Sigmoid colon (tissue), 7 donors: Measurements from ENCODE around the gene KRT75. TPM values are rescaled to one million over a fixed set of nuclear protein-coding genes. Genes with fewer than 3 reads are reported as not detected.

Source experiments
- DNase-seq: peaks from one replicate; pipeline ENCODE4 v3.0.0-alpha.2; 2019
- H3K27ac ChIP-seq, 4 donors: fragments of 200-600 bp; sonication (generic); one replicate each; pipeline ENCODE4 v1.5.1; 2016 to 2019; ENCODE audit warnings: mild to moderate bottlenecking in 1 of 4
- H3K27me3 ChIP-seq, 3 donors: fragments of 200-600 bp; sonication (generic); one replicate each; pipeline ENCODE4 v1.5.1; 2019; ENCODE audit warnings: mild to moderate bottlenecking in 1 of 3
- H3K36me3 ChIP-seq, 4 donors: fragments of 200-600 bp; sonication (generic); one replicate each; pipeline ENCODE4 v1.5.1; 2016 to 2019
- H3K4me1 ChIP-seq, 4 donors: fragments of 200-600 bp; sonication (generic); one replicate each; pipeline ENCODE4 v1.5.1; 2017 to 2019
- H3K4me3 ChIP-seq, 4 donors: fragments of 200-600 bp; sonication (generic); one replicate each; pipeline ENCODE4 v1.5.1; 2017 to 2019; ENCODE audit warnings: mild to moderate bottlenecking in 2 of 4, moderate library complexity in 1 of 4
- H3K9me3 ChIP-seq, 4 donors: fragments of 200-600 bp in 3 of 4; sonication (generic) in 3 of 4; one replicate each; pipeline versions ENCODE4 v1.5.1 to v1.6.1; 2013 to 2019
- CTCF ChIP-seq, 4 experiments: fragments of 450-650 bp in 3 of 4; fragments of 200-600 bp in 1 of 4; IDR thresholded peaks; one replicate each; pipeline ENCODE4 v1.5.1; 2016 to 2019; ENCODE audit warnings: antibody characterized with exemption in 4 of 4, mild to moderate bottlenecking in 3 of 4, moderate library complexity in 2 of 4
- EP300 ChIP-seq, 4 donors: sonication (generic); formaldehyde crosslinking; IDR thresholded peaks; one replicate each; pipeline ENCODE4 v1.6.1; 2017; ENCODE audit warnings: antibody characterized with exemption in 4 of 4
- POLR2A ChIP-seq, 2 donors: fragments of 450-650 bp; IDR thresholded peaks; one replicate each; pipeline ENCODE4 v1.6.1; 2016; ENCODE audit warnings: antibody characterized with exemption in 2 of 2, mild to moderate bottlenecking in 2 of 2, moderate library complexity in 2 of 2
- POLR2AphosphoS5 ChIP-seq, 4 donors: sonication (generic); formaldehyde crosslinking; IDR thresholded peaks; one replicate each; pipeline ENCODE4 v1.6.1; 2017; ENCODE audit warnings: antibody characterized with exemption in 4 of 4
- WGBS, 2 donors: extraction: QIAGEN DNeasy Blood & Tissue Kit; methylation state at CpG; one replicate each; pipeline ENCODE4 v1.1.7; 2013; 5-methylcytosine and 5-hydroxymethylcytosine counted together
- intact Hi-C: fragments of 100-400 bp; cut with DNase I; formaldehyde crosslinking; loops from one replicate; pipeline ENCODE4 v1.15.1; 2023
- polyA plus RNA-seq, 3 donors: library from polyadenylated mRNA; stranded (reverse); fragments of 200-250 nt; gene quantifications; one replicate each; pipeline ENCODE4 v1.2.3, GENCODE V29; 2013
- total RNA-seq, 4 donors: library from RNA; depleted of rRNA; stranded (reverse); fragments of >200 nt; gene quantifications; one replicate each; pipeline ENCODE4 v1.1.0, GENCODE V29; 2016
- donor health status: healthy with polysubstance abuse.
- donor health status: Bipolar disorder and iron deficiency.
- donor health status: healthy.

Gene KRT75
- total and polyA plus RNA-seq, 7 donors = 0.04 TPM; not detected in 6

GRCh38 chr12:52418576-52419110 is 15.5 kb downstream of the KRT75 start:
- no peak for TF ChIP-seq CTCF (IDR thresholded peaks at IDR 0.05)
- no peak for TF ChIP-seq POLR2A (IDR thresholded peaks at IDR 0.05)
- no peak for TF ChIP-seq POLR2AphosphoS5 (IDR thresholded peaks at IDR 0.05)
- no peak for TF ChIP-seq EP300 (IDR thresholded peaks at IDR 0.05)
- WGBS, 2 donors = 80 to 90% methylated on average over 4 of the region's 4 CpGs
- Histone ChIP-seq H3K4me3 (no peak overlapping the region), H3K36me3 (no peaks in the 10 kb centered on the region), H3K27me3 (no peaks in the 10 kb centered on the region), H3K27ac (no peak overlapping the region), H3K9me3 (no peaks in the 10 kb centered on the region), H3K4me1 (peaks cover 0 to 43% (median 36%) of the 10 kb centered on the region in 4 donors)
- no peak for DNase-seq
- intact Hi-C loops = no loop called here

- Histone ChIP-seq H3K27ac (peak overlapping the region; percentile 53 to 78 (median 62)), H3K4me3 (no peak overlapping the region), H3K36me3 (no peaks in the 10 kb centered on the region), H3K9me3 (no peaks in the 10 kb centered on the region), H3K27me3 (no peaks in the 10 kb centered on the region), H3K4me1 (peaks cover 0 to 40% (median 27%) of the 10 kb centered on the region in 4 donors)
- WGBS, 2 donors = 74 to 76% methylated on average over 2 of the region's 2 CpGs
- intact Hi-C loops = no loop called here
- TF ChIP-seq POLR2AphosphoS5 (IDR thresholded peaks at IDR 0.05) (no peak), CTCF (IDR thresholded peaks at IDR 0.05) (no peak), POLR2A (IDR thresholded peaks at IDR 0.05) (no peak), EP300 (IDR thresholded peaks at IDR 0.05) (no peak)
- DNase-seq = no peak
These were observed 16.4 kb downstream of the KRT75 start for GRCh38 chr12:52417740-52418139.

- Histone ChIP-seq H3K9me3 (no peaks in the 10 kb centered on the region), H3K27ac (peak overlapping the region; percentile 53 to 78 (median 62)), H3K4me3 (no peak overlapping the region), H3K4me1 (peaks cover 0 to 37% (median 25%) of the 10 kb centered on the region in 4 donors), H3K36me3 (no peaks in the 10 kb centered on the region), H3K27me3 (no peaks in the 10 kb centered on the region)
- no peak for TF ChIP-seq POLR2AphosphoS5 (IDR thresholded peaks at IDR 0.05)
- TF ChIP-seq POLR2A (IDR thresholded peaks at IDR 0.05) = no peak
- TF ChIP-seq CTCF (IDR thresholded peaks at IDR 0.05) = no peak
- no peak for TF ChIP-seq EP300 (IDR thresholded peaks at IDR 0.05)
- intact Hi-C loops = no loop called here
- no peak for DNase-seq
- WGBS, 2 donors = 88 to 92% methylated on average over 1 of the region's 1 CpG
These were observed 17.4 kb downstream of the KRT75 start for GRCh38 chr12:52416795-52417194.

GRCh38 chr12:52415870-52416750 is 18.1 kb downstream of the KRT75 start:
- H3K4me3 ChIP-seq = no peak overlapping the region
- H3K27me3 ChIP-seq = no peaks in the 10 kb centered on the region
- H3K9me3 ChIP-seq = no peaks in the 10 kb centered on the region
- 66 to 71% methylated on average over 10 of the region's 10 CpGs for WGBS, 2 donors
- H3K36me3 ChIP-seq = no peaks in the 10 kb centered on the region
- peak overlapping the region; percentile 60 to 78 (median 66) for H3K27ac ChIP-seq
- intact Hi-C loops = no loop called here
- peaks cover 0 to 42% (median 27%) of the 10 kb centered on the region in 4 donors for H3K4me1 ChIP-seq
- peak; percentile 90 for DNase-seq
- TF ChIP-seq CTCF (IDR thresholded peaks at IDR 0.05) (no peak), POLR2A (IDR thresholded peaks at IDR 0.05) (no peak), POLR2AphosphoS5 (IDR thresholded peaks at IDR 0.05) (peak; percentile 84 to 92 (median 90)), EP300 (IDR thresholded peaks at IDR 0.05) (peak in 2 of 4 donors; percentile 26 to 66)
